Measurements from ENCODE around the gene ZFC3H1.

GRCh38 chr12:71664411-71665089 lies 902 bp upstream of the ZFC3H1 start:
- TF ChIP-seq EZH2 (IDR thresholded peaks at IDR 0.05; ENCODE audit: borderline replicate concordance, low read length): no peak
- TF ChIP-seq, protein P1, sequence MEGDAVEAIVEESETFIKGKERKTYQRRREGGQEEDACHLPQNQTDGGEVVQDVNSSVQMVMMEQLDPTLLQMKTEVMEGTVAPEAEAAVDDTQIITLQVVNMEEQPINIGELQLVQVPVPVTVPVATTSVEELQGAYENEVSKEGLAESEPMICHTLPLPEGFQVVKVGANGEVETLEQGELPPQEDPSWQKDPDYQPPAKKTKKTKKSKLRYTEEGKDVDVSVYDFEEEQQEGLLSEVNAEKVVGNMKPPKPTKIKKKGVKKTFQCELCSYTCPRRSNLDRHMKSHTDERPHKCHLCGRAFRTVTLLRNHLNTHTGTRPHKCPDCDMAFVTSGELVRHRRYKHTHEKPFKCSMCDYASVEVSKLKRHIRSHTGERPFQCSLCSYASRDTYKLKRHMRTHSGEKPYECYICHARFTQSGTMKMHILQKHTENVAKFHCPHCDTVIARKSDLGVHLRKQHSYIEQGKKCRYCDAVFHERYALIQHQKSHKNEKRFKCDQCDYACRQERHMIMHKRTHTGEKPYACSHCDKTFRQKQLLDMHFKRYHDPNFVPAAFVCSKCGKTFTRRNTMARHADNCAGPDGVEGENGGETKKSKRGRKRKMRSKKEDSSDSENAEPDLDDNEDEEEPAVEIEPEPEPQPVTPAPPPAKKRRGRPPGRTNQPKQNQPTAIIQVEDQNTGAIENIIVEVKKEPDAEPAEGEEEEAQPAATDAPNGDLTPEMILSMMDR (conservative IDR thresholded peaks at IDR 0.05 in 1 of 2, IDR thresholded peaks at IDR 0.05 in 1 of 2; ENCODE audit: extremely low read depth in 1 of 2, insufficient read depth in 1 of 2, low read depth in 1 of 2, low read length in 2 of 2): no peak

All from mammary epithelial cell (primary cell).